Measurements from ENCODE around the gene PLCD4.

The PLCD4 gene

GRCh38 chr2:218622606-218623365 lies 15.1 kb downstream of the PLCD4 start:
- no peak for DNase-seq

DNA sequence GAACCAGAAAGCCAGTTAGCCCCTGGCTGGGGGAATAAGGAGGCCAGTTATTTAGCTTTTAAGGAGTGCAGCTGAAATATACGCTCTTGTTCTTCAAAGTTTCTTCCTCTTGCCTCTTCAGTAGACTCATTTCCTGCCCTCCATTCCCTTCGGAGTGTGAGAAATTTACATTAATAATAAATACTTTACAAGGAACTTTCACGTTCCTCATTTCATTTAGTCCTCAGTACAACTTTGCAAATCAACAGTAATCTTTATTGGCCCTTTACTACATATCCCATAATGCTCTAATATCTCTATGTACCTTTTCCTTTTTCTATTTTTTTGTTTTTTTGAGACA lies 15.6 kb downstream of the PLCD4 start:
- DNase-seq = no peak

GRCh38 chr2:218626369-218626768 lies 18.7 kb downstream of the PLCD4 start:
- no peak for DNase-seq

- DNase-seq = no peak
Measured at GRCh38 chr2:218627939-218628338, 20.2 kb downstream of the PLCD4 start.

DNA sequence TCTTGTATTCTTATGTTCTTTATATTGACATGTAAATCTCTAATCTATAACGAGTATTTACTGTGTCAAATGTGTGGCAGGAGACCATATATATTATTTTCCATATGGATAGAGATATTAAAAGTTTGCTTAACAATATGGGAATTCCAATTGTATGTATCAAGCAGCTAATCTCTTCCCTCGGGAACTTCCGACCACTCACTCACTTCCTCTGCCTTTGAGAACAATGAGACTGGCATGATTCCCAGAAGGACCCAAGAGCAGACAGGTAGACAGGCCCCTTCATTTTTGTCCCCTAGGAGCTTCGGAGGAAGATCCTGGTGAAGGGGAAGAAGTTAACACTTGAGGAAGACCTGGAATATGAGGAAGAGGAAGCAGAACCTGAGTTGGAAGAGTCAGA lies 24.1 kb downstream of the PLCD4 start:
- no peak for DNase-seq

DNA sequence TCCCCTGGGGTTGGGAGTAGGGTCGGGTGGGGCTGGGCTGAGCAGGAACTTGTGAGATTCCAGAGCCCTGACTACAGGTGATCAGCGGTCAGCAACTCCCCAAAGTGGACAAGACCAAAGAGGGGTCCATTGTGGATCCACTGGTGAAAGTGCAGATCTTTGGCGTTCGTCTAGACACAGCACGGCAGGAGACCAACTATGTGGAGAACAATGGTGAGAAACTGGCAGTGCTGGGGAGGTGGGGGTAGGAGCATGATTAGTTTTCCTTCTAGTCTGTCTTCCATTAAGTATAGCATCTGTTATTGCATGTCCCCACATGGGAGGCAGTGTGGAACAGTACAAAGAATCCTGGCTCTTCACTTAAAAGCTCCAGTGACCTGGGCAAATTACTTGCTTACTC lies 28.0 kb downstream of the PLCD4 start:
- DNase-seq = no peak

GRCh38 chr2:218638372-218638771 lies 30.7 kb downstream of the PLCD4 start:
- DNase-seq = no peak

GRCh38 chr2:218642121-218642656 lies 34.5 kb downstream of the PLCD4 start:
- DNase-seq = no peak

GRCh38 chr2:218642786-218643185 lies 35.1 kb downstream of the PLCD4 start:
- DNase-seq = no peak

DNA sequence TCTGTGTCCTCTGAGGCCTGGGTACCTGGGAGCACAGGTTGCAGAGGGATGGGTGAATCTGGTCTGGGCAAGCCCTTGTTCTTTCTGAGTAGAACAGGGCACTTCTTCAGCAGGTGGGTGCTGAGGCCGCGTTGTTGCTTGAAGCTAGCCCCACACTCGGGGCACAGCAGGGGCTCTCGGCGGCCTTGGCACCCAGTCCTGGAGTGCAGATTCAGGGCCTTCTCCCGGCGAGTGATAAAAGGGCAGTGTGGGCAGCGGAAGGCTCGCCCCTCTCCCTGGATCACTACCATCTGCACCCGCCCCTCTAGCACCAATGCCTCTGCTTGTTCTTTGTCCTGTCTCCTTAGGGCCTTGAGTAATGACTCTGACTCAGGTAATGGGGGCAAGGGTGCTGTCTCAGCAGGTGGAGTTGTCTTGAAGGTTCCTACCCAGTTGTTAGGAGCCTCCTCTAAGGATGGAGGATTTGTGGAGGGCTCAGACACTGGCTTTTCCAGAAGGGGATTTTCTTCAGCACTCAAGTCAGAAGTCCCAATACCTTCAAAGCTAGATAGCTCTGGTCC lies 36.1 kb downstream of the PLCD4 start:
- no peak for DNase-seq

- no peak for DNase-seq
Measured at GRCh38 chr2:218644721-218645120, 37.0 kb downstream of the PLCD4 start.

DNA sequence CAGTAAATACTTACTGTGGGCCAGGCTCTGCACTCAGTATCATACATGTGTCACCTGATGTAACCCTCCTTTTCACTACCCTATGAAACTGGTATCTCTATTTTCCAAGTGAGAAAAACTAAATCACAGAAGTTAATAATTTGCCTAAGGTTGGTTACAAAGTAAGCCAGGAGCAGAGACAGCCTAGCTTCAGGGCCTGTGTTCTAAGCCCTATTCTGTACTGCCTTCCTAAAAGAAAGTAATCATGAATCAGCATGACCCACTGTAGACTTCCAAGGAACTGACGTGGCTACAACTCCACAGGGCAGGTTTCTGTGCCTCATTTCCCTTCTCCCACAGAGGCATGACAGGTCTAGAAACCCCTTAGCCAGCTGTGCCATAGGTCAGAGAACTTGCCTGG lies 37.4 kb downstream of the PLCD4 start:
- DNase-seq = no peak

GRCh38 chr2:218648088-218648786 lies 40.5 kb downstream of the PLCD4 start:
- DNase-seq = no peak

DNA sequence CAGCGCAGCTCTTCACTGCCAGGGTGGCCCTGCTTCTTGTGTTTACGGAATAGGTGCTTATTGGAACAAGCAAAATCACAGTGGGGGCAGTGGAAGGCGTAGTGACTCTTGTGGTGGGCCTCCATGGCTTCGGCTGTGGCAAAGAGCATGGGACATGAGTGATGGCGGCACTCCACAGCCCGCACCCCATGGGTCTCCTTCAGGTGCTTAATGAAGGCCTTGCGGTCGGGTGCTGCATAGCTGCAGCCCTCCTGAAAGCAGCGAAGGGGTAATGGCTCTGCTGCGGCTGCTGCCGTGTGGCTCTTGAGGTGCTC lies 41.0 kb downstream of the PLCD4 start:
- DNase-seq = no peak

DNA sequence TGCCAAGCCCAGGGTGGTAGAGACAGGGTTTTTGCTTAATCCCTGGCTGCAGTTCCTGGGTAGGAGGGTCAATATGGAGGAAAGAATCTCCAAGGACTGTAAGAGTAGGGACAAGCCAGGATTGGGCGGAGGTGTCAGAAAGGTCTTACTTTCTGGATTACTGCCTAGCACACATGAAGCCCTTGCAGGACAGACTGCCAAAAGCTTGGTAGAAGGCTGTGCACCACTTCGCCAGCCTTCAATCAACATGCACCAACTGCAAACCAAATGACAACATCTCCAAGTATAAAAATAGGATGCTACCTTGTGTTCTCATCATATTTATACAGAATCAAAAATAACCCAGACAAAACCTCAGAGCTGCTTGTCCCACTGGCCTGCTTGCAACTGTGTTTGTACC lies 48.1 kb downstream of the PLCD4 start:
- no peak for DNase-seq

GRCh38 chr2:218658671-218659257 lies 51.1 kb downstream of the PLCD4 start:
- DNase-seq = no peak

GRCh38 chr2:218659258-218659987 lies 51.7 kb downstream of the PLCD4 start, which contains the start of the genes BCS1L and ZNF142:
TSS of gene BCS1L (plus strand) at chr2:218659683. CDS start at chr2:218660988, 1,305 bp downstream.
TSS of gene ZNF142 (minus strand) at chr2:218659623. CDS start at chr2:218656429, 3,194 bp downstream.
- peak; percentile 88 for DNase-seq

DNA sequence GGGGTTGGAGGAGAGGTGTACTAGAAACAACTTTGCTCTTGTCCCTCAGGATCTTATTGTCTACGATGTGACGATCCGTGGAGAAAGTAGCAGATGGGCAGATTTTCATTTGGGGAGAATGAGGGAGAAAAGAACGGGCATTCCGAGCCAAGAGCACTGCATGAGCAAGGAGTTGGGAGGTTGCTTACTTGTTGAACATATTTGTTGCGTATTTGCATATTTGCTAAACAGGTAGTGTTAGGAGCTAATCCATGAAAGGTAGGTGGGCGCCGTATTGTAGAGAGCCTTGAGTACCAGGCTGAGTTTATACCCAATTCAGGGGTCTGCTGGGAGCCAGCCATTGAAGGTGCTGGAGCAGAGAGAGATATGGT lies 52.3 kb downstream of the PLCD4 start:
- no peak for DNase-seq

GRCh38 chr2:218662377-218662776 lies 54.7 kb downstream of the PLCD4 start:
- no peak for DNase-seq

DNA sequence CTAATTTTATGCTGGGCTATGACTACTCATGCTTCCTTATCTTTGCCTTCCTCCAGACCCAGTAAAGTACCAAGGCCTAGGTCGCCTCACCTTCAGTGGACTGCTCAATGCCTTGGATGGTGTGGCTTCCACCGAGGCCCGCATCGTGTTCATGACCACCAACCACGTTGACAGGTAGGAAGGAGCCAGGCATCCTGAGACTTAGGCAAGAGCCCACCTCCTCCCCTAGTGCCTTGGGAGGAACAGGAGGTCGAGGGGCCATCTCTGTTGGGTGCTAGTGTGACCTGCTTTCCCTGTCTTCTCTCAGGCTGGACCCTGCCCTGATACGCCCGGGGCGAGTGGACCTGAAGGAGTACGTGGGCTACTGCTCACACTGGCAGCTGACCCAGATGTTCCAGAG lies 55.1 kb downstream of the PLCD4 start:
- DNase-seq = no peak

- no peak for DNase-seq
Measured at GRCh38 chr2:218663901-218664300, 56.2 kb downstream of the PLCD4 start.

- no peak for DNase-seq
Measured at GRCh38 chr2:218664653-218665052, 57.0 kb downstream of the PLCD4 start.

- no peak for DNase-seq
Measured at GRCh38 chr2:218671097-218671653, 63.5 kb downstream of the PLCD4 start.

All from activated CD4-positive, CD25-positive, alpha-beta regulatory T cell treated with anti-CD3 and anti-CD28 coated beads, Interleukin-2, amount 50 U/mL, for 72 hours (primary cell).